Vein endothelial cell (primary cell): ENCODE measurements around the gene MRPS22. TPM values are rescaled to one million over a fixed set of nuclear protein-coding genes. Genes with fewer than 3 reads are reported as not detected.

ENCODE experiments used
- small RNA-seq: library from RNA; depleted of rRNA; stranded (forward); fragments of <200 nt; gene quantifications from one replicate; pipeline ENCODE3, GENCODE V24; 2012
- total RNA-seq: library from RNA; depleted of rRNA; stranded (reverse); fragments of >200 nt; gene quantifications from 2 replicates; pipeline ENCODE4 v1.2.3, GENCODE V29; 2012

Gene MRPS22
- total RNA-seq = 61.7 and 66.9 TPM in 2 replicates

GRCh38 chr3:139343895-139344856, at the start of gene MRPS22:
Gene MRPS22, plus strand, starts transcription at chr3:139344020. Its CDS starts 7 bp downstream, at chr3:139344027.

GRCh38 chr3:139389552-139390368, 45.9 kb downstream of the MRPS22 start, which contains the start of gene COPB2:
Gene COPB2, minus strand, starts transcription at chr3:139389647. Its CDS starts 97 bp downstream, at chr3:139389550.

Small RNA genes lying within 50 kb of the gene (small RNA-seq; reads per million reads assigned to genes)
- gene RF00026 = not detected

Other genes with a start within 250 kb of the MRPS22 start
- gene COPB2, start 45.6 kb downstream of the MRPS22 start, total RNA-seq = 149 and 163 TPM in 2 replicates
- gene RBP2, start 132.5 kb downstream of the MRPS22 start, total RNA-seq = not detected in 2 replicates
- 5.5 and 22.2 TPM in 2 replicates for gene RBP1, start 195.7 kb downstream of the MRPS22 start, total RNA-seq